NCI-H128 (cell line): ENCODE results near the gene CCBE1.

ENCODE experiments used
- DNase-seq: peaks from one replicate; lab custom pipeline; 2025; ENCODE audit not compliant: unreplicated experiment; lab: John Stamatoyannopoulos, UW

The CCBE1 gene

GRCh38 chr18:59414111-59414653 lies 283.0 kb downstream of the CCBE1 start:
- DNase-seq, result no peak

- peak; percentile 99 for DNase-seq
Observed at GRCh38 chr18:59402432-59403090, 294.7 kb downstream of the CCBE1 start.

GRCh38 chr18:59400407-59400806 lies 296.8 kb downstream of the CCBE1 start:
- no peak for DNase-seq

- no peak for DNase-seq
Observed at GRCh38 chr18:59395226-59396175, 301.7 kb downstream of the CCBE1 start.

GRCh38 chr18:59393381-59393780 lies 303.8 kb downstream of the CCBE1 start:
- DNase-seq, result no peak

GRCh38 chr18:59388817-59389216 lies 308.4 kb downstream of the CCBE1 start:
- no peak for DNase-seq

- DNase-seq, result no peak
Observed at GRCh38 chr18:59387687-59388565, 309.3 kb downstream of the CCBE1 start.

GRCh38 chr18:59386909-59387686 lies 310.1 kb downstream of the CCBE1 start:
- no peak for DNase-seq

- no peak for DNase-seq
Observed at GRCh38 chr18:59385191-59385590, 312.0 kb downstream of the CCBE1 start.

- no peak for DNase-seq
Observed at GRCh38 chr18:59383851-59384250, 313.4 kb downstream of the CCBE1 start.

GRCh38 chr18:59382383-59382782 lies 314.8 kb downstream of the CCBE1 start:
- no peak for DNase-seq

- DNase-seq, result no peak
Observed at GRCh38 chr18:59381949-59382348, 315.3 kb downstream of the CCBE1 start.
